GM12865 (cell line): ENCODE data around the gene NPIPB8.
"Not testable (repeated sequence)": the region's sequence is repeated elsewhere in the genome, so short reads cannot be mapped to it uniquely, and the experiment has no call there.

Experiments used
- DNase-seq: peaks from one replicate; pipeline ENCODE4 v3.0.0; 2010; ENCODE audit warnings: low read depth
- H3K4me3 ChIP-seq: 2 replicates; pipeline ENCODE4 v1.5.1; 2011; ENCODE audit warnings: mild to moderate bottlenecking, low read depth, low read length, control low read depth
- CTCF ChIP-seq: IDR thresholded peaks from 2 replicates; pipeline ENCODE4 v1.5.1; 2011; ENCODE audit warnings: low read length, control low read depth, low read depth, inconsistent platforms; ENCODE audit not compliant: insufficient read depth; ENCODE audit errors: missing control alignments

The NPIPB8 gene

GRCh38 chr16:28617874-28618273 is 20.0 kb upstream of the NPIPB8 start:
- H3K4me3 ChIP-seq, result no peak overlapping the region
- no peak for TF ChIP-seq CTCF
- peak; percentile 16 for DNase-seq

GRCh38 chr16:28620316-28620715 is 17.5 kb upstream of the NPIPB8 start:
- H3K4me3 ChIP-seq, DNase-seq: not testable (repeated sequence)

GRCh38 chr16:28621481-28622155 is 16.2 kb upstream of the NPIPB8 start:
- no peak for DNase-seq
- TF ChIP-seq CTCF, result no peak

GRCh38 chr16:28622532-28623171 is 15.2 kb upstream of the NPIPB8 start:
- DNase-seq, H3K4me3 ChIP-seq: not testable (repeated sequence)

More at GRCh38 chr16:28621481-28622155, 16.2 kb upstream of the NPIPB8 start:
- H3K4me3 ChIP-seq, result no peak overlapping the region

- no peak for TF ChIP-seq CTCF
- DNase-seq, result peak; percentile 39
- no peak overlapping the region; the same call in 1 of the 2 replicates for H3K4me3 ChIP-seq
Observed at GRCh38 chr16:28623172-28623711, 14.6 kb upstream of the NPIPB8 start.

GRCh38 chr16:28630905-28631304 is 7.0 kb upstream of the NPIPB8 start:
- H3K4me3 ChIP-seq, DNase-seq: not testable (repeated sequence)

- H3K4me3 ChIP-seq, DNase-seq: not testable (repeated sequence)
Observed at GRCh38 chr16:28636093-28636823, 1.6 kb upstream of the NPIPB8 start.

GRCh38 chr16:28638359-28638758 is 494 bp downstream of the NPIPB8 start:
- not testable (repeated sequence) for H3K4me3 ChIP-seq, DNase-seq

GRCh38 chr16:28639959-28640358 is 2.1 kb downstream of the NPIPB8 start:
- not testable (repeated sequence) for H3K4me3 ChIP-seq
- peak; percentile 72 for DNase-seq

GRCh38 chr16:28666264-28666663 is 28.4 kb downstream of the NPIPB8 start:
- DNase-seq, H3K4me3 ChIP-seq: not testable (repeated sequence)

- H3K4me3 ChIP-seq, DNase-seq: not testable (repeated sequence)
Observed at GRCh38 chr16:28667480-28667879, 29.6 kb downstream of the NPIPB8 start.

GRCh38 chr16:28668199-28668598 is 30.3 kb downstream of the NPIPB8 start:
- not testable (repeated sequence) for DNase-seq, H3K4me3 ChIP-seq

- DNase-seq, H3K4me3 ChIP-seq: not testable (repeated sequence)
Observed at GRCh38 chr16:28688327-28688952, 50.6 kb downstream of the NPIPB8 start.

GRCh38 chr16:28689425-28689824 is 51.6 kb downstream of the NPIPB8 start:
- not testable (repeated sequence) for H3K4me3 ChIP-seq, DNase-seq

GRCh38 chr16:28691722-28692121 is 53.9 kb downstream of the NPIPB8 start:
- not testable (repeated sequence) for DNase-seq, H3K4me3 ChIP-seq
